ENCODE results near the gene PLXDC1. TPM values are rescaled to one million over a fixed set of nuclear protein-coding genes. Genes with fewer than 3 reads are reported as not detected.
"Not testable (repeated sequence)": the region's sequence is repeated elsewhere in the genome, so short reads cannot be mapped to it uniquely, and the experiment has no call there.

The PLXDC1 gene
- total RNA-seq, 1 donor from 2014 or later = 0.46 TPM

DNA sequence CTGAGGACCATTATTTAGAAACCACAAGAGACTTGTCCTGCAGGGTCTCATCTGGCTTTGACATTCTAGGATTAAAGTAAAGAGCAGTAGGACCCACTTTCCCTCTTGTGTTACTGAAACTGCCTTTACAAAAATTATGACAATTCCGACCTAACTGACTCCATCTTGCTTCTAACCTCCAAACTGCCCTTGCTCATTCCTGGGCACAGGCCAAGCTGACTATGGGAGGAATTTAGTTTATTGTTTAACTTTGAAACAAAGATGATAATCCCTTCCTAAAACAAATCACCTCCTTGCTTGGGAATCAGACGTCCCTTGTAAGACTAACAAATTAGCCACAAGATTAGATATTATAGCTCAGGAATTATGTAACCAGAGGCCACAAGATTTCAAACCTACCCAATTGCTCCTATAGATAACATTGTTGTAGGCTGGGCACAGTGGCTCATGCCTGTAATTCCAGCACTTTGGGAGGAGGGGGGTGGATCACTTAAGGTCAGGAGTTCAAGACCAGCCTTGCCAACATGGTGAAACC is 97.3 kb downstream of the PLXDC1 start:
- no peaks in the 10 kb centered on the region for H3K9me3 Mint-ChIP-seq
- H3K4me1 Mint-ChIP-seq (ENCODE audit: low read depth) = peaks cover 12% of the 10 kb centered on the region

DNA sequence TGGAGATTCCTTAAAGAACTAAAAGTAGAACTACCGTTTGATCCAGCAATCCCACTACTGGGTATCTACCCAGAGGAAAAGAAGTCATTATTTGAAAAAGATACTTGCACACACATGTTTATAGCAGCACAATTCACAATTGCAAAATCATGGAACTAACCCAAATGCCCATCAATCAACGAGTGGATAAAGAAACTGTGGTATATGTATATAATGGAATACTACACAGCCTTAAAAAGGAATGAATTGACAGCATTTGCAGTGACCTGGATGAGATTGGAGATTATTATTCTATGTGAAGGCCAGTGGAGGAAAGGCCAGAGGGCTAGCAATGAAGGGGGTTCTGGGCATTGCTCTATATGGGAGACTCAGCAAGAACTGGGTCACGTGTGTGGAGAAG is 99.0 kb downstream of the PLXDC1 start:
- H3K36me3 Mint-ChIP-seq (ENCODE audit: low read depth); intact Hi-C loops (cut with micrococcal nuclease); H3K9me3 Mint-ChIP-seq; DNase-seq (ENCODE audit: low spot score); H3K4me3 Mint-ChIP-seq (ENCODE audit: low read depth); H3K4me1 Mint-ChIP-seq (ENCODE audit: low read depth); H3K27ac Mint-ChIP-seq: not testable (repeated sequence)
- H3K27me3 Mint-ChIP-seq (ENCODE audit: low read depth) = peaks cover 12% of the 10 kb centered on the region

More for the DNA sequence above, 97.3 kb downstream of the PLXDC1 start:
- no peak for DNase-seq (ENCODE audit: low spot score)
- Mint-ChIP-seq H3K36me3 (ENCODE audit: low read depth) (no peaks in the 10 kb centered on the region), H3K27ac (no peak overlapping the region), H3K4me3 (ENCODE audit: low read depth) (no peak overlapping the region), H3K27me3 (ENCODE audit: low read depth) (peaks cover 12% of the 10 kb centered on the region)
- intact Hi-C loops (cut with micrococcal nuclease) = no loop called here

DNA sequence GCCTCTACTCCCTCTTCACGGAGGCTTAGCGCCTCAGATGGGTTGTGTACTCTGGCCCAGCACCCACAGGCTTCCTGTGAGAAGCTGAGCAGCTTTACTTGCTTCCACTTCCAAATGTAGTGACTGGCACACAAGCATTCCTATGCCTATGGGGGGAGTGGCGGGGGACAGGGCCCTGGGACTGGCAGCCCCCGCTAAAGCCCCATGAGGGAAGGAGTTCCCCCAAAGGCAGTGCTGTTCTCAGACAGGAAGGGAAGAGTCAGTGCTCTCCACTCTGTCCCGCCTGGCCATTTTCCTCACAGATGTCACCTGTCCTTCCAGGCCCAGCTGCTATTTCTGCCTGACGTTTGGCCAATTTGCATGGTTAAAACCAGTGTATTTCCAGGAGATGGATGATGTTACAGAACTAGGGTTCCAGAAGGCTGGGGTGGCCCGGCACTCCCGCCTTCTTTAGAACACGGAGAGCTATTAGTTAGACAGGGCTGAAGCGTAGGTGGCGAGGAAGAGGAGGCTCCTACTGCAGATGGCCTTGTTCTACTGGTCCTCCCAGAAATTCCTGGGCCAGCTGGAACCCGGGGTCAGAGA is 100.3 kb downstream of the PLXDC1 start:
- intact Hi-C loops (cut with micrococcal nuclease) = no loop called here
- Mint-ChIP-seq H3K27ac (no peak overlapping the region), H3K4me3 (ENCODE audit: low read depth) (no peak overlapping the region), H3K9me3 (peaks cover 16% of the 10 kb centered on the region), H3K4me1 (ENCODE audit: low read depth) (no peaks in the 10 kb centered on the region), H3K27me3 (ENCODE audit: low read depth) (peaks cover 12% of the 10 kb centered on the region), H3K36me3 (ENCODE audit: low read depth) (peaks cover 7% of the 10 kb centered on the region)
- DNase-seq (ENCODE audit: low spot score) = no peak

DNA sequence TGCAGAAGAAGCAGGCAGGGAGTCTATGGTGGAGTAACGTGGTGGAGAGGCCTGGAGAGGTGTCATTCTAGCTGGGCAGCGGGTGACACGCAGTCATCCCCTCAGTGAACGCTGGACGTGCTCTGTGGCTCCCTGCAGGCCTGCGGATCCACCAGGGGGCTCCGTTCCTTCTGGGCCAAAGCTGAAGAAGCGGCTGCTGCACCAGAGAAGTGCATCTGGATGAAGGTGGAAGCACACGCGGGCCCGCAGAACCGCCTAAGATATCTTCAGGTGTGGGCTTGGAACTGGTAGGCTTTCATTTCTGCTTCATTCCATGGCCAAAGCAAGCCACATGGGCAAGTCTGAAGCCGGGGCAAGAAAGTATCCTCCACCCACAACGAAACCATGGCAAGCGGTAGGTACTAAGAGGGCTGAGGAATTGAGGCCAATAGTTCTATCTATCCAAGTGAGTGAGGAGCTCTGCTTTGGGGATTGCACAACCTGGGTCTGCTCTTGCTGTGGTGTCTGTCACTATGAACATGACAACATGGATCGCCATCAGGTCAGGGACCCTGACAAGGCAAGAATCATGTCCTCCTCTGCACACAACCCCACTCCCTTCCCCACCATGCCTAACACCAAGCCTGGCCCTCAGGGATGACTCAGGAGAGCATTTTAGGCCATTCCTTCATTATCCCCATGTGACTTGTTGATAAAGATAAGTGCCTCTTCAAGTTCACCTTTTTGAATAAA is 105.3 kb downstream of the PLXDC1 start:
- H3K4me1 Mint-ChIP-seq (ENCODE audit: low read depth) = no peaks in the 10 kb centered on the region
- peaks cover 5% of the 10 kb centered on the region for H3K27me3 Mint-ChIP-seq (ENCODE audit: low read depth)
- no peak overlapping the region for H3K4me3 Mint-ChIP-seq (ENCODE audit: low read depth)
- peaks cover 25% of the 10 kb centered on the region for H3K9me3 Mint-ChIP-seq
- DNase-seq (ENCODE audit: low spot score) = no peak
- intact Hi-C loops (cut with micrococcal nuclease) = no loop called here
- no peak overlapping the region for H3K27ac Mint-ChIP-seq
- H3K36me3 Mint-ChIP-seq (ENCODE audit: low read depth) = peaks cover 7% of the 10 kb centered on the region

DNA sequence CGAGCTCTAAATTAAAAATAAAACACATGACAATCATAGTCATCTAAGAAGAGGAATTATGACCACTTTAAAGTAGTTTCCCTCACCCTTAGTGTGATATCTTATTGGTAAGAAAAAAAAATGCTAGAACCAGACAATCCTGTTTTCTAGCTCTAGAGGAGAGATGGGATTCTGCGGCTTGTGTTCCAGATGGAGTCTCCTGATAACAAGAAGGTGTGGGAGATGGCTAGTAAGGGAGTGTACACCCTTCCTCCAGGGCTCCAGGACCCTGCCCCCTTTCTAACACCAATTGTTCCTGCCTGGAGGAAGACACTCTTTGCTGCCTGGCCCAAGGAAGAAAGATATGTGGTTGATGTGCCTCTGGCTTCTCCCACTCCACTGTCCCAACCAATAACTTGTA is 115.4 kb downstream of the PLXDC1 start:
- H3K36me3 Mint-ChIP-seq (ENCODE audit: low read depth) = no peaks in the 10 kb centered on the region
- H3K27ac Mint-ChIP-seq = no peak overlapping the region
- peaks cover 32% of the 10 kb centered on the region for H3K27me3 Mint-ChIP-seq (ENCODE audit: low read depth)
- no peak for DNase-seq (ENCODE audit: low spot score)
- intact Hi-C loops (cut with micrococcal nuclease) = no loop called here
- no peak overlapping the region for H3K4me3 Mint-ChIP-seq (ENCODE audit: low read depth)
- H3K4me1 Mint-ChIP-seq (ENCODE audit: low read depth) = no peaks in the 10 kb centered on the region
- no peaks in the 10 kb centered on the region for H3K9me3 Mint-ChIP-seq

DNA sequence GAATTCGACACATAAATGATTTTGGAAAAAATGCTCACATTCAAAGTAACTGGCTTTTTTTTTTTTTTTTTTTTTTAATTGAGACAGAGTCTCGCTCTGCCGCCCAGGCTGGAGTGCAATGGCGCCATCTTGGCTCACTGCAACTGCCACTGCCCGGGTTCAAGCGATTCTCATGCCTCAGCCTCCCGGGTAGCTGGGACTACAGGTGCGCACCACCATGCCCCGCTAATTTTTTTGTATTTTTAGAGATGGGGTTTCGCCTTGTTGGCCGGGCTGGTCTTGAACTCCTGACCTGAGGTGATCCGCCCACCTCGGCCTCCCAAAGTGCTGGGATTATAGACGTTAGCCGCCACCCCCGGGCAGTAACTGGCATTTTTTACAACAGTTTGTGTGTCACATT is 115.9 kb downstream of the PLXDC1 start:
- H3K4me1 Mint-ChIP-seq (ENCODE audit: low read depth); H3K9me3 Mint-ChIP-seq; DNase-seq (ENCODE audit: low spot score); H3K36me3 Mint-ChIP-seq (ENCODE audit: low read depth); H3K4me3 Mint-ChIP-seq (ENCODE audit: low read depth); intact Hi-C loops (cut with micrococcal nuclease); H3K27ac Mint-ChIP-seq: not testable (repeated sequence)
- peaks cover 29% of the 10 kb centered on the region for H3K27me3 Mint-ChIP-seq (ENCODE audit: low read depth)

DNA sequence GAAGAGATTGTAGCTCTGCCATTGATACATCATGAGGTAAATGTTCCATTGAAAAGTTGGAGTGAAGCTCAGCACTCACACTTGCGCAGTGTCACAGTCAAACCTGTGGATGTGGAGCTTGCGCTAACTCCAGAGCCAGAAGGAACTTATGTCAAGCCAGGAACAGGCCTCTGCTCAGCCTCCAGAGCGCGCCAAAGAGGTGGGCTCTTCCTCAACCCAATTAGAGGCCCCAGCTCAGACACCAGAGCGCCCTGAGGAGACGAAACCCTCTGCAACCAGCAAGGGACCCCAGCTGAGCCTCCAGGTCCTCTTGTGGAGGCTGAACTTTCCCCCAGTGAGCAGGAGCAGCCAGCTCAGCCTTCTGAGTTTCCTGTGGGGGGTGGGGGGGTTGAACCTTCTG is 122.7 kb downstream of the PLXDC1 start:
- Mint-ChIP-seq H3K27ac (no peak overlapping the region), H3K4me3 (ENCODE audit: low read depth) (no peak overlapping the region), H3K36me3 (ENCODE audit: low read depth) (no peaks in the 10 kb centered on the region), H3K4me1 (ENCODE audit: low read depth) (no peaks in the 10 kb centered on the region), H3K27me3 (ENCODE audit: low read depth) (peaks cover 33% of the 10 kb centered on the region), H3K9me3 (no peaks in the 10 kb centered on the region)
- intact Hi-C loops (cut with micrococcal nuclease) = no loop called here
- DNase-seq (ENCODE audit: low spot score) = no peak

DNA sequence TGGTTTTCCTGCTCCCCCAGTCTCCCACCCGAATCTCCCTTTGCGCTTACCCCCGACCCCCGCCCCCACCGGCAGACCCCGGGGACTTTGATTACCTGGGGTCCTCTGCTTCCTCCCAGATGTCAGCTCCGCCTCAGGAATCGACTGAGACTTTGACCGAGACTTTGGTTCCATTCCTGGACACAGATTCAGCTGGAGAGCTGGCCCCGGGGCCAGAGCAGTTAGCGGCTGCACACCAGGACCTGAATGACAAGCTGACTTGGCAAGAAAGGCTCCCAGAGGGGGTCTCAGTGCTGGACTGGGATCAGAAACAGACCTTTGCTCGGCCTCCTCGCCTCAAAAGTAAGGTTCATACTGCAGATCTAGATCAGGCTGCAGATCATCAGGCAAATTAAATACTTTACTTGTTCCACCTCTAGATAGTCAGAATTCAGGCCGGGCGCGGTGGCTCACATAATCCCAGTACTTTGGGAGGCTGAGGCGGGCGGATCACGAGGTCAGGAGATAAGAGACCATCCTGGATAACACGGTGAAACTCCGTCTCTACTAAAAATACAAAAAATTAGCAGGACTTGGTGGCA is 123.9 kb downstream of the PLXDC1 start:
- Mint-ChIP-seq H3K4me3 (ENCODE audit: low read depth) (no peak overlapping the region), H3K27me3 (ENCODE audit: low read depth) (peaks cover 30% of the 10 kb centered on the region), H3K27ac (no peak overlapping the region), H3K4me1 (ENCODE audit: low read depth) (no peaks in the 10 kb centered on the region), H3K36me3 (ENCODE audit: low read depth) (no peaks in the 10 kb centered on the region), H3K9me3 (no peaks in the 10 kb centered on the region)
- intact Hi-C loops (cut with micrococcal nuclease) = no loop called here
- no peak for DNase-seq (ENCODE audit: low spot score)

DNA sequence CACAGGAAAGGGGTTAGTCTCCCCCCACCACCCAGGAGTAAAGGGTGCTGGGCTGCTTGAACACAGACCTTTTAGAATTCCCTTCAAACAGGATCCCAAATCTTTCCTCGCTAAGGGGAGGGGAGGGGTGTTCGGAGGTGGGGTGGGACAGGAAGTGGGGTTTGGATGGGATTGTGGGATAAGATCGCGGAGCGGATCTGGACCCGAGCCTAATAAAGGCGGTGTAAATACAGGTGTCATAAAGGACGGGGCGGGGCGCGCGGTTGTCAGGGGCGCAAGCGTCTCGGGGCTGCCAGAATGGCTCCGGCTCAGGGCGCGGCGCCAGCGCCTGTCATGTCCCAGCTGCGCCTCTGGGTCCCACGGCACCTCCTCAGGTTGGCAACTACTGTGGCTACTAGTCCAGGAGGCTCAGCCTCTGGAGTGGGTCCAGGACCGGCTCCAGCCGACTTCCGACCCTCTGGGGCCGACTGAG is 124.4 kb downstream of the PLXDC1 start:
- Mint-ChIP-seq H3K36me3 (ENCODE audit: low read depth) (no peaks in the 10 kb centered on the region), H3K4me3 (ENCODE audit: low read depth) (no peak overlapping the region)
- intact Hi-C loops (cut with micrococcal nuclease) = no loop called here

DNA sequence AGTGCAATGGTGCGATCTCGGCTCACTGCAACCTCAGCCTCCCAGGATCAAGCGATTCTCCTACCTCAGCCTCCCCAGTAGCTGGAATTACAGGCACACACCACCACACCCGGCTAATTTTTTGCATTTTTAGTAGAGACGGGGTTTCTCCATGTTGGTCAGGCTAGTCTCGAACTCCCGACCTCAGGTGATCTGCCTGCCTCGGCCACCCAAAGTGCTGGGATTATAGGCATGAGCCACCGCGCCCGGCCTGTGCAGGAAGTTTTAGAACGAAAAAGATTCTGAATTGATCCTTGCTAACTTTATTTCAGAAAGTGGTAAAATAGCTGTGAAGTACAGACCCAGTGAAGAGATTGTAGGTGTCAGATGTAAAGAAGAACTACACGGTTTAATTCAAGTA is 125.1 kb downstream of the PLXDC1 start:
- peaks cover 27% of the 10 kb centered on the region for H3K27me3 Mint-ChIP-seq (ENCODE audit: low read depth)
- H3K4me1 Mint-ChIP-seq (ENCODE audit: low read depth); H3K4me3 Mint-ChIP-seq (ENCODE audit: low read depth); H3K9me3 Mint-ChIP-seq; H3K27ac Mint-ChIP-seq; H3K36me3 Mint-ChIP-seq (ENCODE audit: low read depth); intact Hi-C loops (cut with micrococcal nuclease); DNase-seq (ENCODE audit: low spot score): not testable (repeated sequence)

More for the DNA sequence above, 124.4 kb downstream of the PLXDC1 start:
- Mint-ChIP-seq H3K27ac (no peak overlapping the region), H3K4me1 (ENCODE audit: low read depth) (no peaks in the 10 kb centered on the region), H3K27me3 (ENCODE audit: low read depth) (peaks cover 29% of the 10 kb centered on the region), H3K9me3 (no peaks in the 10 kb centered on the region)
- no peak for DNase-seq (ENCODE audit: low spot score)

DNA sequence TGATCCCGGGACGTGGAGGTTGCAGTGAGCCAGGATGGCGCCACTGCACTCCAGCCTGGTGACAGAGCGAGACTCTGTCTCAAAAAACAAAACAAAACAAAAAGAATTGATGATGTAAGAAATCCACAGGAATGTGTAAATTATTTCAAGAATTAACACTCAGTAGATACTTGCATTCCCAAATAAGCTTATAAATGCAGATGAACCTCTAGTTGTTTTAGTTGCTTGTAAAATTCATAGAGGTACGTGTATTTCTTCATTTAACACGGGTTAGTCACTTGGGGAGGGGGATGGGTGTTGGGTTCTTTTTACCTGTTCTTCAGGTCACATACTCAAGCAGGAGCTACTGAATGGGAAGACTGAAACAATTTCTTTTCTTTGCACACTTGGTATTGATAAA is 128.5 kb downstream of the PLXDC1 start:
- intact Hi-C loops (cut with micrococcal nuclease) = no loop called here
- Mint-ChIP-seq H3K27ac (no peak overlapping the region), H3K36me3 (ENCODE audit: low read depth) (no peaks in the 10 kb centered on the region), H3K9me3 (no peaks in the 10 kb centered on the region), H3K27me3 (ENCODE audit: low read depth) (peaks cover 28% of the 10 kb centered on the region), H3K4me3 (ENCODE audit: low read depth) (no peak overlapping the region), H3K4me1 (ENCODE audit: low read depth) (peaks cover 8% of the 10 kb centered on the region)
- DNase-seq (ENCODE audit: low spot score) = no peak

DNA sequence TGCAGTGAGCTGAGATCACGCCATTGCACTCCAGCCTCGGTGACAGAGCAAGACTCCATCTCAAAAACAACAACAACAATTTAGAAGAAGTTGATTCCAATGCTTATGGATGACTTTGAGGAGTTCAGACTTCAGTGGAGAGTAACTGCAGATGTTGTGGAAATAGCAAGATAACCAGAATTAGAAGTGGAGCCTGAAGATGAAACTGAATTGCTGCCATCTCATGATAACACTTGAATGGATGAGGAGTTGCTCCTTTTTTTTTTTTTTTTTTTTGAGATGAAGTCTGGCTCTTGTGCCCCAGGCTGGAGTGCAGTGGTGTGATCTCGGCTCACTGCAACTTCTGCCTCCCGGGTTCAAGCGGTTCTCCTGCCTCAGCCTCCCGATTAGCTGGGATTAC is 131.4 kb downstream of the PLXDC1 start:
- DNase-seq (ENCODE audit: low spot score); intact Hi-C loops (cut with micrococcal nuclease); H3K36me3 Mint-ChIP-seq (ENCODE audit: low read depth); H3K9me3 Mint-ChIP-seq; H3K27me3 Mint-ChIP-seq (ENCODE audit: low read depth); H3K27ac Mint-ChIP-seq; H3K4me3 Mint-ChIP-seq (ENCODE audit: low read depth): not testable (repeated sequence)
- peaks cover 19% of the 10 kb centered on the region for H3K4me1 Mint-ChIP-seq (ENCODE audit: low read depth)
